Left lung (tissue), 10 donors: Measurements from ENCODE around the gene ABAT. TPM values are rescaled to one million over a fixed set of nuclear protein-coding genes. Genes with fewer than 3 reads are reported as not detected.

Source experiments
- ATAC-seq: fragments of 200-7000 bp; cut with Tn5 transposase; one replicate; pipeline ENCODE4 v1.9.1; 2020; ENCODE audit warnings: moderate library complexity
- DNase-seq, 4 donors: peaks; one replicate each; pipeline ENCODE4 v3.0.0-alpha.2; 2013 to 2020
- H3K27ac ChIP-seq, 2 donors: fragments of 200-600 bp; sonication (generic) in 1 of 2; one replicate each; pipeline versions ENCODE4 v1.5.0 to v1.8.0; 2020 to 2021
- H3K27me3 ChIP-seq, 2 donors: fragments of 200-600 bp; sonication (generic) in 1 of 2; one replicate each; pipeline versions ENCODE4 v1.5.0 to v1.8.0; 2020 to 2021
- H3K36me3 ChIP-seq, 2 donors: fragments of 200-600 bp; sonication (generic) in 1 of 2; one replicate each; pipeline versions ENCODE4 v1.5.0 to v1.8.0; 2020 to 2021
- H3K4me1 ChIP-seq, 2 donors: fragments of 200-600 bp; one replicate each; pipeline ENCODE4 v1.8.0; 2021
- H3K4me3 ChIP-seq, 2 donors: fragments of 200-600 bp; sonication (generic) in 1 of 2; one replicate each; pipeline versions ENCODE4 v1.5.0 to v1.8.0; 2020 to 2021; ENCODE audit warnings: mild to moderate bottlenecking in 1 of 2
- H3K9me3 ChIP-seq, 2 donors: fragments of 200-600 bp; sonication (generic) in 1 of 2; one replicate each; pipeline versions ENCODE4 v1.5.0 to v1.8.0; 2020 to 2021
- intact Hi-C, 2 donors: fragments of 100-400 bp; cut with DNase I; formaldehyde crosslinking; loops; one replicate each; pipeline versions ENCODE4 v1.11.2 to v1.14.2; 2022
- polyA plus RNA-seq, 6 donors: library from polyadenylated mRNA; unstranded; fragments of 120-200 nt; gene quantifications; one replicate each; pipeline ENCODE4 v1.2.1, GENCODE V29; 2013; ENCODE audit not compliant: insufficient read length in 6 of 6
- total RNA-seq, 2 donors: library from RNA; stranded (reverse); fragmentation: NEBNext Ultra II Directional; extraction: Animal tissue kit (Norgen Biotek cat#: 25700); gene quantifications; one replicate each; pipeline ENCODE4 v1.2.1, GENCODE V29; 2021
- TF ChIP-seq, protein P1 (sequence below), 2 donors: fragments of 200-600 bp; sonication (generic) in 1 of 2; IDR thresholded peaks; one replicate each; pipeline versions ENCODE4 v1.5.0 to v1.8.0; 2021; ENCODE audit warnings: antibody characterized with exemption in 2 of 2
- donor health status: DM: no; HTN: yes; CAD: no.
- donor health status: DM: no; HTN: no; CAD: no.

Gene ABAT
- total and polyA plus RNA-seq, 8 donors: 8.0 to 42.6 (median 35.3) TPM

DNA sequence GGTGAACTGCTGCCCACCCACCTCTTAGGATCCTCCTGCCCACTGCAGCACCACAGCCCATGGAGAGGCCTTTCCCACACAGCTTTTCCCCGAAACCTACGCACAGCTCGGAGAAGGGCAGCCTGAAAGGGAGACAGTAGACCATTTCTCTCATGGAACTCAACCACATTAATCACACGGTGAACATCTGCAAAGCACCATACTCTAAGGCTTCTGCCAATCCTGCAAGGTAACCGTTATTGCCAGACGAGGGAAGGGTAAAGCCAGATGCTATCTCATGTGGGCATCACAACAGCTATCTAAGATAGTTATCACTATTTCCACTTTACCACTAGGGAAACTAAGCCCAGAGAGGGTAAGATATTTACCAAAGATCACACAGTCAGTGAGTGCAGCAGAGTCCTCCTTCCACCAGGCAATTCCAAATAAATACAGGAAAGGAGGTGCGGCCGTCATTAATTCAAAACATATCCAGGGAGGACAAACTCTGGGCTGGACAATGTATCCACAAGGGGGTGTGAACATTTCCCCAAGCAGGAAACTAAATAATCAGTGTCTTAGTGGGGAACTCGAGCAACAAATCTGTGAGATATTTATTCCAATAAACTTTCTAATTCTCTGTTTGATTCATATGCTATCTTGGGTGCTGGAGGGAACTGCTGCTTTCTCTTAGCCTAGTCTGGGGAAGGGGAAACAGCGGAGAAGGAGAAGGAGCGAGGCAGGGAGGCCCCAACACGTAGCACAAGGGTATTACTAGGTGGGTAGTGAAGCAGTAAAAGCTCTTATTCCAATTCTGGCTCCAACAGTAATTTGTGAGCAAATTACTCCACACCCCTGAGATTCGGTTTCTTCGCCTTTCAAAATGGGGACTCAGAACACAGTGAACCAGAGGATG, 122.3 kb downstream of the ABAT start:
- H3K9me3 ChIP-seq: no peaks in the 10 kb centered on the region
- peak overlapping the region; percentile 71 to 81 for H3K27ac ChIP-seq
- peaks cover 19 to 44% of the 10 kb centered on the region in 2 donors for H3K4me1 ChIP-seq
- peak overlapping the region; percentile 78 to 100 for H3K4me3 ChIP-seq
- DNase-seq: no peak
- H3K27me3 ChIP-seq: no peaks in the 10 kb centered on the region
- TF ChIP-seq, protein P1, sequence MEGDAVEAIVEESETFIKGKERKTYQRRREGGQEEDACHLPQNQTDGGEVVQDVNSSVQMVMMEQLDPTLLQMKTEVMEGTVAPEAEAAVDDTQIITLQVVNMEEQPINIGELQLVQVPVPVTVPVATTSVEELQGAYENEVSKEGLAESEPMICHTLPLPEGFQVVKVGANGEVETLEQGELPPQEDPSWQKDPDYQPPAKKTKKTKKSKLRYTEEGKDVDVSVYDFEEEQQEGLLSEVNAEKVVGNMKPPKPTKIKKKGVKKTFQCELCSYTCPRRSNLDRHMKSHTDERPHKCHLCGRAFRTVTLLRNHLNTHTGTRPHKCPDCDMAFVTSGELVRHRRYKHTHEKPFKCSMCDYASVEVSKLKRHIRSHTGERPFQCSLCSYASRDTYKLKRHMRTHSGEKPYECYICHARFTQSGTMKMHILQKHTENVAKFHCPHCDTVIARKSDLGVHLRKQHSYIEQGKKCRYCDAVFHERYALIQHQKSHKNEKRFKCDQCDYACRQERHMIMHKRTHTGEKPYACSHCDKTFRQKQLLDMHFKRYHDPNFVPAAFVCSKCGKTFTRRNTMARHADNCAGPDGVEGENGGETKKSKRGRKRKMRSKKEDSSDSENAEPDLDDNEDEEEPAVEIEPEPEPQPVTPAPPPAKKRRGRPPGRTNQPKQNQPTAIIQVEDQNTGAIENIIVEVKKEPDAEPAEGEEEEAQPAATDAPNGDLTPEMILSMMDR (IDR thresholded peaks at IDR 0.05): no peak
- intact Hi-C loops: loop anchor here in 1 of 2 donors (10.0 kb wide), 1 partner anchor 132 kb away; no protein-coding TSS in a partner anchor
- peaks cover 0 to 18% of the 10 kb centered on the region in 2 donors for H3K36me3 ChIP-seq
- no peak for ATAC-seq

DNA sequence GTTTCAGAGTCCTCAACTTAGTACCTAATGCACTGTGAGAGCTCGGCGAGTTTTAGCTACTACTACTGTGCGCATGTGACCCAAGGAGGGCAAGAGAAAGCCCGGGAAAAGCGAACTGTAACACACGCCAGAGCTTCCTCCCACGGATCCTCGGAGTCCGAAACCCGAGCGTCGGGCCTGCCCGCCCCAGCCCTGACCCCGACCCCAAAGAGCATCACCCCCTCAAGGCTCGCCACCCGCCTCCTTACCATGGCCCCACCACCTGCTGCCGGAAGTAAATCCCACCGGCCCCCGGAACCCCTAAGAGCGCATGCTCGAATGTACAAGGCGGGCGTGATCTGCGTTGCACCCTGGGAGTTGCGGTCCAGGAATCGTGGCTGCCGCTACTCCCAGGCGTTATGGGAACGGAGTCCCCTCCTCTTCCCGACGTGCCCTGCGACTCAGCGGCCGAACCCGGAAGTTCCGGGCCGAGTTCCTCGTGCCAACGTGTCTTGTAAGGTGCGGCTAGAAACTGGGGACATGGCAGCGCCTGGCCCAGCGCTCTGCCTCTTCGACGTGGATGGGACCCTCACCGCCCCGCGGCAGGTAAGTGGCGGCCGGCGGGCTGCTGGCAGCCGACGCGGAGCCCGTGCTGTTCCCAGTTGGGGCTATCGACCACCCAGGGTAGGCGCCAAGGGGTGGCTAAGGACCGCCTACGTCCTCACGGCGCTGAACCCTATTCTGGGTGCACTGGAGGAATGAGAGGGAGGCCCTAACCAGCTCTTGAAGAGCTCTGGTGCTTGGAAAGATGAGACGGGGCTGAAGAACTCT, 123.2 kb downstream of the ABAT start, which contains the start of the genes PMM2 and TMEM186:
Gene PMM2 (plus strand): TSS at position 476 of the 810 bp plus-strand sequence. CDS start 44 bp downstream, at position 520.
Gene TMEM186 (minus strand): TSS at position 276 of the 810 bp plus-strand sequence. CDS start 25 bp downstream, at position 251.
- ATAC-seq (peak; percentile 99), DNase-seq (peak; percentile 90 to 99 (median 98))
- intact Hi-C loops: loop anchor here in 1 of 2 donors (10.0 kb wide), 1 partner anchor 133 kb away; no protein-coding TSS in a partner anchor
- TF ChIP-seq, protein P1 (IDR thresholded peaks at IDR 0.05): no peak
- H3K36me3 ChIP-seq: peaks cover 0 to 27% of the 10 kb centered on the region in 2 donors
- H3K4me1 ChIP-seq: peaks cover 19 to 44% of the 10 kb centered on the region in 2 donors
- peak within 1 kb of the TSS; percentile 78 to 100 for H3K4me3 ChIP-seq
- no peaks in the 10 kb centered on the region for H3K27me3 ChIP-seq
- H3K27ac ChIP-seq: peak within 1 kb of the TSS; percentile 71 to 81
- H3K9me3 ChIP-seq: no peaks in the 10 kb centered on the region

DNA sequence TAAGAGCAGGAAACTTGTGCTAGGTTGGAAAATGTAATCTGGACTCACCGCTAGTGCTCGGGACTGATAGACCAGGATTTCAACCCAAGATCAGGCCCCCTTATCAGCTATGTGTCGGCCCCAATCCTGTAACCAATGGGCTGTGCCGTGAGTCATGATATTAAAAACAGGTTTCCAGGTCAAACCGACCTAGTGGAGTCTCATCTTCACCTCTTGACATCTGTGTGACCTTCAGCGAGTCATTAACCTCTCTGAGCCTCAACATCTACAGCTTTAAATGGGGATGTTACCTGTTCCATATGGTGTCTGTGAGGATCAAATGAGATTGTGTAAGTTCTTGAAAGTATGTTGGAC, 123.7 kb downstream of the ABAT start:
- no peak for ATAC-seq

DNA sequence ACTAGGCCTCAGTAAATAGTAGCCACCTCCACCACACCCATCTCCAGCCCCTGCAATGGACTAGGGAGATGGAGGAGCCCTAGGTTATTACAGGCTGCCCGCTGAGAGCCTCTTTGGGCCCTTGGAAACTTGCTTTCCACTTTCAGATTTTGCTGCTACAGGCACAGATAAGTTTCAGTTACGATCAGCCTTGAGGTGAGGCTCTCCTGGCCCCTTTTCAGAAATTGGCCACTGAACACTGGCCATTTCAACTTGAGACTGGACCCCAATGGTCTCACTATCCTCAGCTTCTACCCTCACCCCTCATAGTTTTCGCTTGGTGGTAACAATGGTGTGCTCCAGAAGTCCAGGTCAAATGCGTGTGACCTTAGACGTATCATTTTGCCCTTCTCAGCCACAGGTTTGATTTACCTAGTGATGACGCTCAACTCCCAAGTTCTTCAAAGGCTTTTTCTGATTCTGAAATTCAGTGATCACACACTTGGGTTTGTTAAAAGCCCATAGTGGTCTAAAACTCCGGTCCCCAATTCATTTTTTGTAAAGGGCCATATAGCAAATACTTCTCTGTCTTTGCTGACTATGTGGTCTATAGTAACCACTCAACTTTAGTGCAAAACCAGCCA, 124.2 kb downstream of the ABAT start:
- no peak for DNase-seq
- ATAC-seq: peak; percentile 10
- H3K4me1 ChIP-seq: peaks cover 19 to 44% of the 10 kb centered on the region in 2 donors
- intact Hi-C loops: loop anchor here in 1 of 2 donors (10.0 kb wide), 1 partner anchor 134 kb away; no protein-coding TSS in a partner anchor
- no peaks in the 10 kb centered on the region for H3K27me3 ChIP-seq
- TF ChIP-seq, protein P1 (IDR thresholded peaks at IDR 0.05): no peak
- H3K36me3 ChIP-seq: peaks cover 0 to 38% of the 10 kb centered on the region in 2 donors
- no peaks in the 10 kb centered on the region for H3K9me3 ChIP-seq
- H3K27ac ChIP-seq: peak overlapping the region in 1 of 2 donors; percentile 81
- H3K4me3 ChIP-seq: peak overlapping the region; percentile 78 to 100

More for the DNA sequence above, 123.7 kb downstream of the ABAT start:
- Histone ChIP-seq H3K27me3 (no peaks in the 10 kb centered on the region), H3K4me1 (peaks cover 19 to 44% of the 10 kb centered on the region in 2 donors), H3K4me3 (peak overlapping the region; percentile 78 to 100), H3K36me3 (peaks cover 0 to 33% of the 10 kb centered on the region in 2 donors), H3K27ac (peak overlapping the region in 1 of 2 donors; percentile 81), H3K9me3 (no peaks in the 10 kb centered on the region)
- intact Hi-C loops: loop anchor here in 1 of 2 donors (10.0 kb wide), 1 partner anchor 133 kb away; no protein-coding TSS in a partner anchor
- TF ChIP-seq, protein P1 (IDR thresholded peaks at IDR 0.05): no peak
- no peak for DNase-seq
